Measurements from ENCODE around the gene SERPINB6. TPM values are rescaled to one million over a fixed set of nuclear protein-coding genes. Genes with fewer than 3 reads are reported as not detected.

Gene SERPINB6
- polyA plus RNA-seq, 1 donor (not counting 4 experiments of a cell fraction or from before 2014, with no cell fraction given) = 66.4 TPM

DNA sequence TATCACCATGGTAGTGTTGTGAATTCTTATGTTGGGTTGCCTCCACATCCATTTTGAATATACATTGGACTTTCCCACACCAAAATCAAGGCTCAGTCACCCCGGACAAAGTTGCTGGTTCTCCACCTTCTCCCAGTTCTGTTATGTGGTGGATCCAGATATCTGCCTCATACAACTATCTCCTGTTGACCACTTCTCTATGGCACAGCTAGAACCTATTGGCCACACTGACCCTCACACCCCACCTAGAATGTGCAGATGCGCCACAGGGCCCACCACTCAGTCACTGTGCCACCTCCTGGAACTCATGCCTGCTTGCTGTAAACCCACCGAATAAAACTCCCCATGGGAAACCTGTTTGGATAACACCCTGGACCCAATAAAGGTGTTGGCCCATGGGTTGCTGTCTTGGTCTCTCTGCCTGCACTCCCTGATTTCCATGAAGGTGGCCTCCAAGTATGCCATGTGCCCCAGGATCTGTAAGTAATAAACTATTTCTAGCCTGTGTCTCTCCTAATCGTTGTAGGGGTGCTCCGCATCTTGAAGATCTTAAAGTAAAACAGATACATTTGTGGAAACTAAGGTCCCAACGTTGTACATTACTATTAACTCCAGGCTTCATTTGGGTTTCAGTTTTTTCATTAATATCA lies 21.1 kb upstream of the SERPINB6 start:
- FAIRE-seq = no peak
- dilution Hi-C loops (cut with MboI; ENCODE audit: extremely low pct_ligation_motif_present, low sequenced_read_pairs) = no loop called here

DNA sequence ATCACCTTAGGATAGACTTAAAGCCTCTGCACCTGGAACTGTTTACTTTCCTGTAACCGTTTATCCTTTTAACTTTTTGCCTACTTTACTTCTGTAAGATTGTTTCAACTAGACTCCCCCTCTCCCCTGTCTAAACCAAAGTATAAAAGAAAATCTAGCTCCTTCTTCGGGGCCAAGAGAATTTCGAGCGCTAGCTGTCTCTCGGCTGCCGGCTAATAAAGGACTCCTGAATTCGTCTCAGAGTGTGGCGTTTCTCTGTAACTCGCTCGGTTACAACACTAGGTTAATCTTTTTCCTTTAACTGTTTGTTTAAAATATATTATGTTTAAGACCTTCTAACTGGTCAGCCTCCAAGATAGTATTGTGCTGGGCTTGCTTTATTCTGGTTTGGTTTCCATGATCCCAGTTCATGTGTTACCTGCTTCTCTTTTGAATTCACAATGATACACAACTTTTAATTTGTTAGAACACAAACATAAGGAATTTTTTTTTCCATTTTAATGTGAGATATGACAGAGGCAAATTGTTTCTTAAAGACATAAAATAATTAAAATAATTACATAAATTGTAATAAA lies 19.7 kb upstream of the SERPINB6 start:
- Histone ChIP-seq H3K4me1 (ENCODE audit: control insufficient read depth, extremely low read depth, insufficient read depth, low read length) (peaks cover 27% of the 10 kb centered on the region), H3K9me3 (ENCODE audit: control insufficient read depth, low read depth, low read length) (no peaks in the 10 kb centered on the region), H4K20me1 (ENCODE audit: control insufficient read depth, extremely low read depth, insufficient read depth, low read length) (no peaks in the 10 kb centered on the region), H3K27me3 (ENCODE audit: control insufficient read depth, extremely low read depth, insufficient read depth, low read length) (no peaks in the 10 kb centered on the region), H3K27ac (ENCODE audit: control insufficient read depth, insufficient read depth, low read length) (peak overlapping the region; percentile 98), H2AFZ (ENCODE audit: control insufficient read depth, low read length) (peak overlapping the region; percentile 81), H3K4me3 (ENCODE audit: control insufficient read depth in 2 of 3, extremely low read depth in 1 of 3, insufficient read depth in 2 of 3, low read depth in 1 of 3, low read length in 3 of 3) (peak overlapping the region; percentile 52 to 91 (median 69)), H3K36me3 (ENCODE audit: control insufficient read depth in 2 of 2, extremely low read depth in 1 of 2, insufficient read depth in 2 of 2, low read length in 2 of 2) (no peaks in the 10 kb centered on the region), H3K9me1 (ENCODE audit: control insufficient read depth, extremely low read depth, insufficient read depth, low read length) (peaks cover 2% of the 10 kb centered on the region), H3K79me2 (ENCODE audit: control insufficient read depth, insufficient read depth, low read length) (no peaks in the 10 kb centered on the region), H3K9ac (ENCODE audit: control insufficient read depth, extremely low read depth, insufficient read depth, low read length) (peak overlapping the region; percentile 89), H3K4me2 (ENCODE audit: control insufficient read depth, extremely low read depth, insufficient read depth, low read depth, low read length) (peak overlapping the region; percentile 84)
- TF ChIP-seq, protein P1, sequence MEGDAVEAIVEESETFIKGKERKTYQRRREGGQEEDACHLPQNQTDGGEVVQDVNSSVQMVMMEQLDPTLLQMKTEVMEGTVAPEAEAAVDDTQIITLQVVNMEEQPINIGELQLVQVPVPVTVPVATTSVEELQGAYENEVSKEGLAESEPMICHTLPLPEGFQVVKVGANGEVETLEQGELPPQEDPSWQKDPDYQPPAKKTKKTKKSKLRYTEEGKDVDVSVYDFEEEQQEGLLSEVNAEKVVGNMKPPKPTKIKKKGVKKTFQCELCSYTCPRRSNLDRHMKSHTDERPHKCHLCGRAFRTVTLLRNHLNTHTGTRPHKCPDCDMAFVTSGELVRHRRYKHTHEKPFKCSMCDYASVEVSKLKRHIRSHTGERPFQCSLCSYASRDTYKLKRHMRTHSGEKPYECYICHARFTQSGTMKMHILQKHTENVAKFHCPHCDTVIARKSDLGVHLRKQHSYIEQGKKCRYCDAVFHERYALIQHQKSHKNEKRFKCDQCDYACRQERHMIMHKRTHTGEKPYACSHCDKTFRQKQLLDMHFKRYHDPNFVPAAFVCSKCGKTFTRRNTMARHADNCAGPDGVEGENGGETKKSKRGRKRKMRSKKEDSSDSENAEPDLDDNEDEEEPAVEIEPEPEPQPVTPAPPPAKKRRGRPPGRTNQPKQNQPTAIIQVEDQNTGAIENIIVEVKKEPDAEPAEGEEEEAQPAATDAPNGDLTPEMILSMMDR (optimal IDR thresholded peaks at IDR 0.05 in 1 of 3, IDR thresholded peaks at IDR 0.05 in 1 of 3, conservative IDR thresholded peaks at IDR 0.05 in 1 of 3; ENCODE audit: extremely low read depth in 1 of 3, insufficient read depth in 2 of 3, low read length in 3 of 3) = no peak
- TF ChIP-seq EZH2 (IDR thresholded peaks at IDR 0.05; ENCODE audit: low read length) = no peak
- dilution Hi-C loops (cut with MboI; ENCODE audit: extremely low pct_ligation_motif_present, low sequenced_read_pairs) = no loop called here
- FAIRE-seq = no peak
- no peak for DNase-seq (ENCODE audit: low read depth, low spot score)

More for the DNA sequence above, 21.1 kb upstream of the SERPINB6 start:
- no peaks in the 10 kb centered on the region for H3K9me3 ChIP-seq (ENCODE audit: control insufficient read depth, low read depth, low read length)
- H4K20me1 ChIP-seq (ENCODE audit: control insufficient read depth, extremely low read depth, insufficient read depth, low read length) = no peaks in the 10 kb centered on the region
- H3K27me3 ChIP-seq (ENCODE audit: control insufficient read depth, extremely low read depth, insufficient read depth, low read length) = no peaks in the 10 kb centered on the region
- H3K4me1 ChIP-seq (ENCODE audit: control insufficient read depth, extremely low read depth, insufficient read depth, low read length) = peaks cover 13% of the 10 kb centered on the region
- DNase-seq (ENCODE audit: low read depth, low spot score) = no peak
- no peak for TF ChIP-seq EZH2 (IDR thresholded peaks at IDR 0.05; ENCODE audit: low read length)
- TF ChIP-seq, protein P1 (optimal IDR thresholded peaks at IDR 0.05 in 1 of 3, IDR thresholded peaks at IDR 0.05 in 1 of 3, conservative IDR thresholded peaks at IDR 0.05 in 1 of 3; ENCODE audit: extremely low read depth in 1 of 3, insufficient read depth in 2 of 3, low read length in 3 of 3) = no peak
- H3K9ac ChIP-seq (ENCODE audit: control insufficient read depth, extremely low read depth, insufficient read depth, low read length) = no peak overlapping the region
- H3K36me3 ChIP-seq (ENCODE audit: control insufficient read depth in 2 of 2, extremely low read depth in 1 of 2, insufficient read depth in 2 of 2, low read length in 2 of 2) = no peaks in the 10 kb centered on the region
- H3K27ac ChIP-seq (ENCODE audit: control insufficient read depth, insufficient read depth, low read length) = no peak overlapping the region
- H3K4me3 ChIP-seq (ENCODE audit: control insufficient read depth in 2 of 3, extremely low read depth in 1 of 3, insufficient read depth in 2 of 3, low read depth in 1 of 3, low read length in 3 of 3) = no peak overlapping the region
- no peak overlapping the region for H3K4me2 ChIP-seq (ENCODE audit: control insufficient read depth, extremely low read depth, insufficient read depth, low read depth, low read length)
- H3K79me2 ChIP-seq (ENCODE audit: control insufficient read depth, insufficient read depth, low read length) = no peaks in the 10 kb centered on the region
- no peaks in the 10 kb centered on the region for H3K9me1 ChIP-seq (ENCODE audit: control insufficient read depth, extremely low read depth, insufficient read depth, low read length)
- no peak overlapping the region for H2AFZ ChIP-seq (ENCODE audit: control insufficient read depth, low read length)
